ENCODE results near the gene ARHGEF37. TPM values are rescaled to one million over a fixed set of nuclear protein-coding genes. Genes with fewer than 3 reads are reported as not detected.

The ARHGEF37 gene, protein sequence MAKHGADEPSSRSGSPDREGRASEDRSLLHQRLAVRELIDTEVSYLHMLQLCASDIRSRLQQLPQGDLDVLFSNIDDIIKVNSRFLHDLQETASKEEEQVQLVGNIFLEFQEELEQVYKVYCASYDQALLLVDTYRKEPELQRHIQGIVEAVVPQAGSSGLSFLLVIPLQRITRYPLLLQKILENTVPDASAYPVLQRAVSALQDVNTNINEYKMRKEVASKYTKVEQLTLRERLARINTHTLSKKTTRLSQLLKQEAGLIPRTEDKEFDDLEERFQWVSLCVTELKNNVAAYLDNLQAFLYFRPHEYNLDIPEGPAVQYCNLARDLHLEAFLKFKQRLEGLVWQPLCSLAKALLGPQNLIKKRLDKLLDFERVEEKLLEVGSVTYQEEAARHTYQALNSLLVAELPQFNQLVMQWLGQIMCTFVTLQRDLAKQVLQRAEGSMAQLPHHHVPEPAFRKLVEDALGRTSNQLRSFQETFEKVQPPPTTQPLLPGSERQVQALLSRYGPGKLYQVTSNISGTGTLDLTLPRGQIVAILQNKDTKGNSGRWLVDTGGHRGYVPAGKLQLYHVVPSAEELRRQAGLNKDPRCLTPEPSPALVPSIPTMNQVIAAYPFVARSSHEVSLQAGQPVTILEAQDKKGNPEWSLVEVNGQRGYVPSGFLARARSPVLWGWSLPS
- 0.11 TPM in 1 of 2 replicates, not detected in the other for total RNA-seq (2011; cell fraction: chromatin; rRNA removed; ENCODE audit: low replicate concordance)
- not detected in 2 replicates for total RNA-seq (2011; cell fraction: nucleolus; rRNA removed)
- total RNA-seq (2011; cell fraction: nucleoplasm; rRNA removed), result 0.15 TPM in 1 of 2 replicates, not detected in the other
- total RNA-seq (2014; rRNA removed), result 0.05 TPM in 1 of 2 replicates, not detected in the other
- 0.04 and 0.06 TPM in 2 replicates for total RNA-seq (2014; rRNA removed; fragmentation: Illumina TruSeq; extraction: Trizol)
- 0.14 TPM in 1 of 2 replicates, not detected in the other for total RNA-seq (2015; rRNA removed; fragmentation: Illumina TruSeq; extraction: Trizol)
- total RNA-seq (2021), result 0.27 and 0.51 TPM in 2 replicates
- polyA plus RNA-seq (2011; rRNA removed), result 0.04 TPM in 2 replicates
- 0.01 TPM in 2 replicates for polyA plus RNA-seq (2011; cell fraction: cytosol; rRNA removed)
- polyA plus RNA-seq (2011; cell fraction: nucleus; rRNA removed), result 0.09 TPM in 1 of 2 replicates, not detected in the other
- 0.05 and 0.21 TPM in 2 replicates for polyA plus RNA-seq (2012)
- polyA plus RNA-seq (2014; fragmentation: Illumina TruSeq; extraction: Trizol), result 0.04 TPM in 1 of 2 replicates, not detected in the other
- under 1 TPM; 0.17 to 0.25 TPM for polyA plus RNA-seq (2014; fragmentation: Nextera tagmentation; extraction: Ambion mirVana)
- polyA plus RNA-seq (2014; rRNA removed), result 0.01 TPM in 1 of 2 replicates, not detected in the other
- not detected in 2 replicates for polyA minus RNA-seq (2011; rRNA and poly(A)+ RNA removed)
- 2.0 TPM in 1 of 2 replicates, not detected in the other for polyA minus RNA-seq (2011; cell fraction: cytosol; rRNA and poly(A)+ RNA removed)
- 0.13 TPM in 1 of 2 replicates, not detected in the other for polyA minus RNA-seq (2011; cell fraction: nucleus; rRNA and poly(A)+ RNA removed)
- Bru-seq, nascent RNA, result percentile 15 among the genes with signal in this experiment
- BruChase-seq, experiment 1, labeled RNA remaining after a 2-hour chase, result percentile 17 among the genes with signal in this experiment
- BruChase-seq, experiment 2, labeled RNA remaining after a 6-hour chase, result percentile 17 among the genes with signal in this experiment
- long read RNA-seq, experiment 1, result 0 reads
- long read RNA-seq, experiment 2, result 0 reads
- long read RNA-seq, experiment 3, result 0 reads

DNA sequence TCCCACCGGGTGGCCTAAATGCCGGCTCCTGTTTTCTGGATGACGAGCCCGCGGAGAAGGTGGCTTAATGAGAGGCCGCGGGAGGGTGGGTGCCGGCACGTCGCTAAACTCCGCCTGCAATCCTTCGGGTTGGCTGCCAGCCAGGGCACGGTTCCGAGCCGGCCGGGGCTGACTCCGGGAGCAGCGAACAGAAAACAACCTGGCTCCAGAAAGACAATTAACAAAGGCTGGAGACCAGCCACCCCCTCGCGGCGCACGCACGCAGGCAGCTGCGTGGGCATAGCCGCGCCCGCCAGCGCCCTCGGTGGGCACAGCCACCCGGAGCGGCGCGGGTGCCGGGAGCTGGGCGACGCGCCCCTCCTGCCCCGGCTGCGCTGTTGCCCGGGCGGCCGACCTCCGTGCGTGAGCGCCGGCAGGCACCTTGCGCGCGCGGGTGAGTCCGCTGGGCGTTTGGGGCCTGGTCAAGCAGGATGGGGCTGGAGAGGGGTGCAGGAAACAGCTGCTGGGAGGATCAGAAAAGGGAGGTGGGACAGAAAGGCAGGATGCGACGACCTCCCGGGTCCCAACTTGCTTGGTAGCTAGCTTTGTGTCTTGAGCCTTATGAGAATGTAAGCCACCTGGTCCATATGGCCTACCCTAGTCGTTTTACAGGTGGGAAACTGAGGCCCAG lies at the start of gene ARHGEF37:
ARHGEF37 (plus strand) TSS at position 307 of the 670 bp plus-strand sequence. CDS start 16,272 bp downstream, outside the sequence.
- 89% methylated on average over 16 of the region's 56 CpGs for WGBS (ENCODE audit: insufficient coverage, low coverage, missing lambda C conversion rate)
- Histone ChIP-seq H3K4me1 (replicated peaks in 1 of 2; ENCODE audit: control insufficient read depth in 2 of 2, insufficient read depth in 2 of 2, low read length in 2 of 2) (peaks cover 4 to 5% of the 10 kb centered on the region in 2 experiments; a peak in 2 of 5 replicates), H3K4me2 (ENCODE audit: insufficient read depth, low read length) (no peak within 1 kb of the TSS), H3K27me3 (ENCODE audit: control insufficient read depth in 2 of 2, insufficient read depth in 2 of 2, low read length in 2 of 2) (no peaks in the 10 kb centered on the region), H3K27ac (ENCODE audit: extremely low read depth, low read depth, low read length) (no peak within 1 kb of the TSS), H3K79me2 (ENCODE audit: control insufficient read depth, insufficient read depth, low read length) (no peaks in the 10 kb centered on the region), H4K20me1 (replicated peaks; ENCODE audit: control insufficient read depth, insufficient read depth, low read length) (no peaks in the 10 kb centered on the region), H3K9me1 (ENCODE audit: control insufficient read depth, insufficient read depth, low read length) (no peaks in the 10 kb centered on the region), H2AFZ (ENCODE audit: low read depth, low read length) (peak within 1 kb of the TSS; percentile 56; the same call in 1 of the 2 replicates), H3K36me3 (ENCODE audit: control insufficient read depth, insufficient read depth, low read length) (no peaks in the 10 kb centered on the region), H3K9me3 (replicated peaks; ENCODE audit: control insufficient read depth, insufficient read depth, low read depth, low read length) (no peaks in the 10 kb centered on the region), H3K4me3 (no peak within 1 kb of the TSS), H3K9ac (ENCODE audit: insufficient read depth in 1 of 2, low read depth in 2 of 2, low read length in 2 of 2) (peak within 1 kb of the TSS in 1 of 2 experiments; percentile 60; a peak in 1 of 4 replicates)
- intact Hi-C loops (cut with micrococcal nuclease) (no loop called here), in situ Hi-C loops (cut with MboI) (no loop called here)
- ChIA-PET CTCF (ENCODE audit: low intra/inter-chr PET ratio) (no interaction called here), POLR2A (interaction anchor here (1.9 kb wide), 1 partner anchor 24 kb away, joined by 4 read pairs; no protein-coding TSS in a partner anchor)
- no peak for ATAC-seq
- TF ChIP-seq NFIC (IDR thresholded peaks at IDR 0.05) (0 out of 2 replicates have a peak, but pooled peaks have one; percentile 21), ZNF3 (CRISPR knock-in tag; IDR thresholded peaks at IDR 0.05) (no peak)
- DNase-seq (ENCODE audit: extremely low read depth in 1 of 4, low spot score in 3 of 4), result no peak
- BruUV-seq (replicated peaks), result no TSS peak
- no peak for FAIRE-seq

All from K562 (cell line).